Stimulated activated CD8-positive, alpha-beta memory T cell treated with anti-CD3 and anti-CD28 coated beads, Interleukin-4, amount 100 ng/mL, for 4 hours (primary cell): ENCODE results near the gene PPP6R3.

Experiments used
- DNase-seq, 2 donors: peaks; one replicate each; pipeline ENCODE4 v3.0.0-alpha.2; 2020; ENCODE audit warnings: low read depth in 2 of 2, low spot score in 1 of 2

The PPP6R3 gene

GRCh38 chr11:68488623-68489022, 28.1 kb downstream of the PPP6R3 start:
- DNase-seq: no peak

GRCh38 chr11:68495220-68495729, 34.7 kb downstream of the PPP6R3 start:
- DNase-seq: no peak

GRCh38 chr11:68495872-68496271, 35.3 kb downstream of the PPP6R3 start:
- DNase-seq: no peak

GRCh38 chr11:68497761-68498160, 37.2 kb downstream of the PPP6R3 start:
- DNase-seq: no peak

- DNase-seq: no peak
Measured at GRCh38 chr11:68498321-68498720, 37.8 kb downstream of the PPP6R3 start.

GRCh38 chr11:68498903-68499883, 38.6 kb downstream of the PPP6R3 start:
- no peak for DNase-seq

GRCh38 chr11:68500206-68500605, 39.7 kb downstream of the PPP6R3 start:
- no peak for DNase-seq

GRCh38 chr11:68501813-68502212, 41.3 kb downstream of the PPP6R3 start:
- no peak for DNase-seq

GRCh38 chr11:68503251-68503687, 42.7 kb downstream of the PPP6R3 start:
- DNase-seq: no peak

GRCh38 chr11:68503792-68504191, 43.2 kb downstream of the PPP6R3 start:
- DNase-seq: no peak

GRCh38 chr11:68504432-68505066, 44.0 kb downstream of the PPP6R3 start:
- no peak for DNase-seq

GRCh38 chr11:68505596-68505995, 45.0 kb downstream of the PPP6R3 start:
- no peak for DNase-seq

GRCh38 chr11:68506908-68507307, 46.4 kb downstream of the PPP6R3 start:
- DNase-seq: no peak

- no peak for DNase-seq
Measured at GRCh38 chr11:68508425-68508824, 47.9 kb downstream of the PPP6R3 start.

GRCh38 chr11:68509066-68509465, 48.5 kb downstream of the PPP6R3 start:
- no peak for DNase-seq

- DNase-seq: no peak
Measured at GRCh38 chr11:68513930-68514487, 53.5 kb downstream of the PPP6R3 start.

GRCh38 chr11:68517121-68517741, 56.7 kb downstream of the PPP6R3 start:
- no peak for DNase-seq

- no peak for DNase-seq
Measured at GRCh38 chr11:68518191-68518590, 57.6 kb downstream of the PPP6R3 start.

GRCh38 chr11:68521969-68522652, 61.6 kb downstream of the PPP6R3 start:
- DNase-seq: no peak

- DNase-seq: no peak
Measured at GRCh38 chr11:68523033-68523432, 62.5 kb downstream of the PPP6R3 start.

GRCh38 chr11:68523743-68524142, 63.2 kb downstream of the PPP6R3 start:
- DNase-seq: no peak
